Endodermal cell (in vitro differentiated cells): Measurements from ENCODE around the gene SHMT1. TPM values are rescaled to one million over a fixed set of nuclear protein-coding genes. Genes with fewer than 3 reads are reported as not detected.
"Not testable (repeated sequence)": the region's sequence is repeated elsewhere in the genome, so short reads cannot be mapped to it uniquely, and the experiment has no call there.

ENCODE experiments used
- DNase-seq: peaks from one replicate; pipeline ENCODE4 v3.0.0-alpha.2; 2017
- H3K27ac ChIP-seq: 2 replicates; pipeline ENCODE4 v1.5.1; 2013; ENCODE audit warnings: mild to moderate bottlenecking, low read depth, low read length, moderate library complexity
- H3K27me3 ChIP-seq: 2 replicates; pipeline ENCODE4 v1.6.1; 2013; ENCODE audit warnings: mild to moderate bottlenecking, low read length, moderate library complexity; ENCODE audit not compliant: insufficient read depth, control insufficient read depth, poor library complexity, severe bottlenecking
- H3K36me3 ChIP-seq: 2 replicates; pipeline ENCODE4 v1.7.0; 2013; ENCODE audit warnings: mild to moderate bottlenecking, low read length, moderate library complexity; ENCODE audit not compliant: control insufficient read depth, insufficient read depth
- H3K4me1 ChIP-seq: one replicate; pipeline ENCODE4 v1.7.0; 2013; ENCODE audit warnings: low read length; ENCODE audit not compliant: control insufficient read depth, insufficient read depth
- H3K4me3 ChIP-seq: 2 replicates; pipeline ENCODE4 v1.5.1; 2013; ENCODE audit warnings: mild to moderate bottlenecking, low read length, moderate library complexity
- H3K9ac ChIP-seq: 2 replicates; pipeline ENCODE4 v1.6.1; 2013; ENCODE audit warnings: mild to moderate bottlenecking, low read length, moderate library complexity; ENCODE audit not compliant: poor library complexity, severe bottlenecking; ENCODE audit errors: extremely low read depth
- H3K9me3 ChIP-seq: 2 replicates; pipeline ENCODE4 v1.6.1; 2013; ENCODE audit warnings: mild to moderate bottlenecking, low read length, moderate library complexity; ENCODE audit not compliant: control insufficient read depth
- H3K27ac Mint-ChIP-seq: 2 replicates; pipeline ENCODE4 v1.8.0; 2020; ENCODE audit warnings: mixed read lengths
- H3K27me3 Mint-ChIP-seq: 2 replicates; pipeline ENCODE4 v1.8.0; 2021; ENCODE audit warnings: mild to moderate bottlenecking, mixed read lengths; ENCODE audit not compliant: insufficient read depth
- H3K36me3 Mint-ChIP-seq: 2 replicates; pipeline ENCODE4 v1.8.0; 2020; ENCODE audit warnings: low read depth, mixed read lengths
- H3K4me1 Mint-ChIP-seq: 2 replicates; pipeline ENCODE4 v1.8.0; 2020; ENCODE audit warnings: mixed read lengths
- H3K4me3 Mint-ChIP-seq: 2 replicates; pipeline ENCODE4 v1.8.0; 2020; ENCODE audit warnings: mild to moderate bottlenecking, moderate library complexity, mixed read lengths
- H3K9me3 Mint-ChIP-seq: 2 replicates; pipeline ENCODE4 v1.8.0; 2020; ENCODE audit warnings: mild to moderate bottlenecking, mixed read lengths
- CTCF ChIP-seq: fragments of 200-600 bp; sonication (generic); conservative IDR thresholded peaks from 2 replicates; pipeline ENCODE4 v1.5.0; 2021; ENCODE audit warnings: antibody characterized with exemption, mild to moderate bottlenecking
- WGBS, 2 experiments: methylation state at CpG; one replicate each; pipeline versions ENCODE4 v1.1.5 to v1.1.7; 2013; ENCODE audit warnings: missing lambda C conversion rate in 2 of 2, mixed read lengths in 1 of 2; ENCODE audit not compliant: insufficient coverage in 1 of 2, insufficient read length in 1 of 2; 5-methylcytosine and 5-hydroxymethylcytosine counted together
- total RNA-seq, 2 donors: library from RNA; stranded (reverse); fragmentation: NEBNext Ultra II Directional in 1 of 2; extraction: Animal tissue kit (Norgen Biotek cat#: 25700) in 1 of 2; gene quantifications; 2 replicates in 1 of 2; 3 replicates in 1 of 2; pipeline ENCODE4 v1.2.1, GENCODE V29; 2021

Gene SHMT1
- total RNA-seq, 2 donors from 2014 or later, result 38.5 to 40.9 TPM

GRCh38 chr17:18344021-18344420, 19.3 kb downstream of the SHMT1 start:
- no peak overlapping the region for H3K4me3 Mint-ChIP-seq
- no peak overlapping the region for H3K4me3 ChIP-seq
- H3K36me3 ChIP-seq, result peaks cover 75% of the 10 kb centered on the region
- TF ChIP-seq CTCF, result no peak
- H3K4me1 Mint-ChIP-seq, result no peaks in the 10 kb centered on the region
- no peaks in the 10 kb centered on the region for H3K4me1 ChIP-seq
- H3K27ac ChIP-seq, result no peak overlapping the region
- 92 to 96% methylated on average over 5 of the region's 5 CpGs for WGBS, 2 experiments
- H3K27me3 Mint-ChIP-seq, result no peaks in the 10 kb centered on the region
- peaks cover 85% of the 10 kb centered on the region for H3K36me3 Mint-ChIP-seq
- no peaks in the 10 kb centered on the region for H3K27me3 ChIP-seq
- H3K27ac Mint-ChIP-seq, result no peak overlapping the region
- no peak for DNase-seq
- no peak overlapping the region for H3K9ac ChIP-seq
- peaks cover 18% of the 10 kb centered on the region for H3K9me3 Mint-ChIP-seq
- peaks cover 19% of the 10 kb centered on the region for H3K9me3 ChIP-seq

DNA sequence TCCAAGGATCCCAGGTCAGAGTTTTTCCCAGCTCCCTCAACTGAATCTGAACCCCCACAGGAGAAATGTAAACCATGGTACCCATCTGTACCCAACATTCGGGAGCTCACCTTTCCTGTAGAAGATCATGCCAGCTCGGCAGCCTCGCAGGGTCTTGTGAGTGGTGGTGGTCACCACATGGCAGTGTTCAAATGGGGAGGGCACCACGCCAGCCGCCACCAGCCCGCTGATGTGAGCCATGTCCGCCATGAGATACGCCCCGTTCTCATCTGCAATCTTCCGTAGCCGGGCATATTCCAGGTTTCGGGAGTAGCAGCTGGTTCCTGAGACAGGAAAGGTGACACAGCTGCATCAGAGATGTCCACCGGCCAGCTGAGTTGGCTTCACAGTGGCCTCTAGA, 23.4 kb downstream of the SHMT1 start:
- Mint-ChIP-seq H3K27ac (no peak overlapping the region), H3K9me3 (peaks cover 41% of the 10 kb centered on the region), H3K36me3 (peaks cover 84% of the 10 kb centered on the region), H3K27me3 (no peaks in the 10 kb centered on the region), H3K4me3 (no peak overlapping the region), H3K4me1 (no peaks in the 10 kb centered on the region)
- Histone ChIP-seq H3K9ac (no peak overlapping the region), H3K36me3 (peaks cover 64% of the 10 kb centered on the region), H3K9me3 (peaks cover 25% of the 10 kb centered on the region), H3K4me1 (no peaks in the 10 kb centered on the region), H3K4me3 (no peak overlapping the region), H3K27ac (no peak overlapping the region), H3K27me3 (no peaks in the 10 kb centered on the region)
- TF ChIP-seq CTCF, result no peak
- 95 to 100% methylated on average over 12 to 13 of the region's 13 CpGs for WGBS, 2 experiments
- DNase-seq, result no peak

DNA sequence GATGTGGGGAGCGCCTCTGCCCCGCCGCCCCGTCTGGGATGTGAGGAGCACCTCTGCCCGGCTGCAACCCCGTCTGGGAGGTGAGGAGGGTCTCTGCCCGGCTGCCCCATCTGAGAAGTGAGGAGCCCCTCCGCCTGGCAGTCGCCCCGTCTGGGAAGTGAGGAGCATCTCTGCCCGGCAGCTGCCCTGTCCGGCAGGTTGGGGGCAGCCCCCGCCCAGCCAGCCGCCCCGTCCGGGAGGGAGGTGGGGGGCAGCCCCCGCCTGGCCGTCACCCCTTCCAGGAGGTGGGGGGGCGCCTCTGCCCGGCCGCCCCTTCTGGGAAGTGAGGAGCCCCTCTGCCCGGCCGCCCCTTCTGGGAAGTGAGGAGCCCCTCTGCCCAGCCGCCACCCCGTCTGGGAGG, 25.2 kb downstream of the SHMT1 start:
- peaks cover 59% of the 10 kb centered on the region for H3K36me3 ChIP-seq
- not testable (repeated sequence) for DNase-seq, H3K4me1 Mint-ChIP-seq, H3K4me1 ChIP-seq, H3K27ac ChIP-seq, H3K27me3 ChIP-seq, H3K27ac Mint-ChIP-seq, H3K27me3 Mint-ChIP-seq, H3K9ac ChIP-seq, H3K4me3 ChIP-seq, H3K4me3 Mint-ChIP-seq
- H3K9me3 Mint-ChIP-seq, result peaks cover 41% of the 10 kb centered on the region
- 80 to 91% methylated on average over 3 to 23 of the region's 25 CpGs for WGBS, 2 experiments
- peaks cover 25% of the 10 kb centered on the region for H3K9me3 ChIP-seq
- H3K36me3 Mint-ChIP-seq, result peaks cover 83% of the 10 kb centered on the region

DNA sequence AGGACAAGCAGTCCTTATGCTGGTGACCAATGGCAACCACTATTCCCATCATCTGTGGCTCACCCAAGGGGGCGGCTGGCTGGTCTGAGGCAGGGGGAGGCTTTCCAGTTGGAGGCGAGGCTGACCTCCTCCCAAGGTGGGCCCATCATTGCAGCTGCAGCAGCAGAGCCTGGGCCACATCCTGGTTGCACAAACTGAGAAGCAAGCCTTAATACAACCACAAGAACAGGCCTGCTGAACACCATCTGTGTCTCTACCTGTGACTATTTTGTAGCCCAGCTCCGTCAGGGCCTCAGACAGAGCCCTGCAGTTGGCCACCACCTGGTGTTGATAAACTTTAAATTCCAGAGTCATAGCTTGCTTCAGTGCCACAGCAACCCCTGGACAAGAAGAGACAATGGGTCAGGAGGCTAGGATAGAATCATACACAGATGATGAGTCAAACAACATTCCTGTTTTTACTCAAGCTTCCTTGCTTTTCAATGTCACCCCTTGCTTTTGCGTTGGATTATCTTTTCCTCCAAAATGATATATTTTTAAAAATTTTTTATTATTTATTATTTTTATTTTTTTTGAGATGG, 30.4 kb downstream of the SHMT1 start:
- no peak for DNase-seq
- no peak overlapping the region for H3K9ac ChIP-seq
- H3K36me3 Mint-ChIP-seq, result peaks cover 85% of the 10 kb centered on the region
- TF ChIP-seq CTCF, result no peak
- no peak overlapping the region for H3K27ac ChIP-seq
- no peaks in the 10 kb centered on the region for H3K4me1 ChIP-seq
- no peak overlapping the region for H3K4me3 Mint-ChIP-seq
- peaks cover 22% of the 10 kb centered on the region for H3K9me3 Mint-ChIP-seq
- no peak overlapping the region for H3K27ac Mint-ChIP-seq
- no peaks in the 10 kb centered on the region for H3K27me3 Mint-ChIP-seq
- H3K36me3 ChIP-seq, result peaks cover 65% of the 10 kb centered on the region
- 66 to 71% methylated on average over 3 of the region's 4 CpGs for WGBS, 2 experiments
- H3K4me3 ChIP-seq, result no peak overlapping the region
- H3K9me3 ChIP-seq, result peaks cover 12% of the 10 kb centered on the region
- H3K27me3 ChIP-seq, result no peaks in the 10 kb centered on the region
- no peaks in the 10 kb centered on the region for H3K4me1 Mint-ChIP-seq
